Cardiac muscle cell (in vitro differentiated cells and primary cell): ENCODE measurements around the gene CGNL1. TPM values are rescaled to one million over a fixed set of nuclear protein-coding genes. Genes with fewer than 3 reads are reported as not detected.
A peak's percentile ranks its signal among the peaks of the same experiment; 100 is the strongest.

Experiments
- DNase-seq, 2 donors: peaks; one replicate each; pipeline versions ENCODE4 v3.0.0 to v3.0.0-alpha.2; 2010 to 2017; ENCODE audit warnings: low read depth in 1 of 2, low spot score in 1 of 2
- H3K27ac ChIP-seq: fragments of 200-600 bp; sonication (generic); 2 replicates; pipeline ENCODE4 v1.5.1; 2016
- H3K27me3 ChIP-seq: fragments of 200-600 bp; sonication (generic); 2 replicates; pipeline ENCODE4 v1.6.0; 2016; ENCODE audit warnings: control low read depth
- H3K36me3 ChIP-seq: fragments of 200-600 bp; sonication (generic); 2 replicates; pipeline ENCODE4 v1.5.1; 2016; ENCODE audit warnings: control low read depth
- H3K4me1 ChIP-seq: fragments of 200-600 bp; sonication (generic); 2 replicates; pipeline ENCODE4 v1.8.1; 2017; ENCODE audit warnings: low read depth, mild to moderate bottlenecking, mixed run types
- H3K4me3 ChIP-seq: fragments of 200-600 bp; sonication (generic); 2 replicates; pipeline ENCODE4 v1.5.1; 2016; ENCODE audit warnings: mild to moderate bottlenecking
- H3K9me3 ChIP-seq: fragments of 200-600 bp; sonication (generic); 2 replicates; pipeline ENCODE4 v1.5.1; 2017; ENCODE audit warnings: low read depth, mild to moderate bottlenecking, control low read depth
- polyA plus RNA-seq: library from polyadenylated mRNA; unstranded; fragments of >200 nt; fragmentation: Nextera tagmentation; extraction: Ambion mirVana; gene quantifications from 2 replicates; pipeline ENCODE4 v1.2.1, GENCODE V29; 2016
- total RNA-seq: library from RNA; depleted of rRNA; stranded (reverse); fragments of >200 nt; gene quantifications from 2 replicates; pipeline ENCODE4 v1.2.3, GENCODE V29; 2016
- TF ChIP-seq, protein P1 (sequence below): IDR thresholded peaks from 2 replicates; pipeline ENCODE4 v1.5.1; 2012; ENCODE audit warnings: low read depth, mild to moderate bottlenecking, low read length

CGNL1 gene
- total and polyA plus RNA-seq, 2 experiments from 2014 or later = 62.9 to 134 TPM

DNA sequence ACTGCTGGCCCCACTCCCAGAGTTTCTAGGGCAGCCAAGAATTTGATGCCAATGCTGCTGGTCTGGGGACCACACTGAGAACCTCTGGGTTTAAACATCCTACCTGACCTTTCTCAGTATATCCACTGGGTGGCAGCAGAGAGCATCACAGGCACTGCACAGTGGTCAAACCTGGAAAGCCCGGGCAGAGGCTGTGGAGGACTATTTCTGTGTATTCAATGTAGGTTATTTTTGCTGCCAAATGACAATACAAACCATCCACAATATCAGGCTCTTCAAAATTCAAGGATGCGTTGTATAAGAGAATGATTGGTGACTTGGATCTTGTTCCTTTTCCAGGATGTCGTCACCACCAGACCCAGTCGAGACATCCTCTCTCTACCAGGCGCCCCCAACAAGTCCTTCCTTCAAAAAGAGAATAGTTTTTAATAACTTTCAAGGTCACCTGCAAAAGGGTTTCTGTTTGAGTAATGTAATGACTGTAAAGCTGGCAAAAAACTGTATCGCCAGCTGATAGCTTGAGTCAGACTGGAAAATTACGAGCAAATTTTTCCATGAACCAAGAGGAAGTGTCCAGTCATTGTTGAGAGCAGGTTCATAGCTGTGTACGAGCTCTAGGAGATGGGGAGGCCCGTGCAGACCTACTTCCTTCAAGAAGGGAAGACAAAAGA is 184.9 kb downstream of the CGNL1 start:
- H3K27ac ChIP-seq = peak overlapping the region; percentile 6
- no peaks in the 10 kb centered on the region for H3K9me3 ChIP-seq
- peak; percentile 82 to 86 for DNase-seq
- H3K36me3 ChIP-seq = no peaks in the 10 kb centered on the region
- H3K4me1 ChIP-seq = peaks cover 19% of the 10 kb centered on the region
- no peaks in the 10 kb centered on the region for H3K27me3 ChIP-seq
- TF ChIP-seq, protein P1, sequence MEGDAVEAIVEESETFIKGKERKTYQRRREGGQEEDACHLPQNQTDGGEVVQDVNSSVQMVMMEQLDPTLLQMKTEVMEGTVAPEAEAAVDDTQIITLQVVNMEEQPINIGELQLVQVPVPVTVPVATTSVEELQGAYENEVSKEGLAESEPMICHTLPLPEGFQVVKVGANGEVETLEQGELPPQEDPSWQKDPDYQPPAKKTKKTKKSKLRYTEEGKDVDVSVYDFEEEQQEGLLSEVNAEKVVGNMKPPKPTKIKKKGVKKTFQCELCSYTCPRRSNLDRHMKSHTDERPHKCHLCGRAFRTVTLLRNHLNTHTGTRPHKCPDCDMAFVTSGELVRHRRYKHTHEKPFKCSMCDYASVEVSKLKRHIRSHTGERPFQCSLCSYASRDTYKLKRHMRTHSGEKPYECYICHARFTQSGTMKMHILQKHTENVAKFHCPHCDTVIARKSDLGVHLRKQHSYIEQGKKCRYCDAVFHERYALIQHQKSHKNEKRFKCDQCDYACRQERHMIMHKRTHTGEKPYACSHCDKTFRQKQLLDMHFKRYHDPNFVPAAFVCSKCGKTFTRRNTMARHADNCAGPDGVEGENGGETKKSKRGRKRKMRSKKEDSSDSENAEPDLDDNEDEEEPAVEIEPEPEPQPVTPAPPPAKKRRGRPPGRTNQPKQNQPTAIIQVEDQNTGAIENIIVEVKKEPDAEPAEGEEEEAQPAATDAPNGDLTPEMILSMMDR = peak; percentile 89
- H3K4me3 ChIP-seq = no peak overlapping the region

DNA sequence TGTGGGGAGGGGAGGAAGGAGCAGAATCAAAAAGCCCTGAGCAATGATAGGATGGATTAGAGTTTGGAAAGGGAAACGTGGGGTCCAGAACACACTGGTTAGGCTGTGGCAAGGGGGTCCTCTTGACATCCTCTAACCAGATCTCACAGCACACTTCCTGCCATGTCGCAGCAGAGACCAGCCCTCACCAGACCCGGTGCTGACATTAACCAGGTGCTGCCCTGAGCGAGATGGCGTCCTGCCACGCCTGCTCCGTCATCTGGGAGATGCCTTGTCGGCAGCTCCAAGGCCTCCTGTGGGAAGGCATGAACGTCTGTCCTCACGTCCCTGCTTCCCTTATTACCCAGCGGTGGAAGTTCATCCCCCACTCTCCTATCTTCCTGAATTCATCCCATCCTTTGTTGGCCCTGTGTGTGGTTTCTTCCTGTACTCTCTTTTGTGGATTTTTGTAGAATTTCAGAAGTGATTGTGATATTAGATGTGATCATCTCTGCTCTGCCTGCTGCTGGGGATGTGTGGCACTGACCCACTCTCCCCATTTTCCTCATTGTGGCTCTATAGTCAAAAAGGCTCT is 186.0 kb downstream of the CGNL1 start:
- H3K4me1 ChIP-seq = peaks cover 19% of the 10 kb centered on the region
- no peak overlapping the region for H3K4me3 ChIP-seq
- peak in 1 of 2 donors; percentile 40 for DNase-seq
- H3K27me3 ChIP-seq = no peaks in the 10 kb centered on the region
- no peaks in the 10 kb centered on the region for H3K9me3 ChIP-seq
- H3K36me3 ChIP-seq = no peaks in the 10 kb centered on the region
- TF ChIP-seq, protein P1 = no peak
- peak overlapping the region; percentile 31 for H3K27ac ChIP-seq

- H3K36me3 ChIP-seq = no peaks in the 10 kb centered on the region
- TF ChIP-seq, protein P1 = no peak
- no peak overlapping the region for H3K27ac ChIP-seq
- H3K4me3 ChIP-seq = no peak overlapping the region
- peaks cover 19% of the 10 kb centered on the region for H3K4me1 ChIP-seq
- DNase-seq = no peak
- no peaks in the 10 kb centered on the region for H3K9me3 ChIP-seq
- H3K27me3 ChIP-seq = no peaks in the 10 kb centered on the region
Measured at GRCh38 chr15:57563416-57563815, 187.1 kb downstream of the CGNL1 start.

DNA sequence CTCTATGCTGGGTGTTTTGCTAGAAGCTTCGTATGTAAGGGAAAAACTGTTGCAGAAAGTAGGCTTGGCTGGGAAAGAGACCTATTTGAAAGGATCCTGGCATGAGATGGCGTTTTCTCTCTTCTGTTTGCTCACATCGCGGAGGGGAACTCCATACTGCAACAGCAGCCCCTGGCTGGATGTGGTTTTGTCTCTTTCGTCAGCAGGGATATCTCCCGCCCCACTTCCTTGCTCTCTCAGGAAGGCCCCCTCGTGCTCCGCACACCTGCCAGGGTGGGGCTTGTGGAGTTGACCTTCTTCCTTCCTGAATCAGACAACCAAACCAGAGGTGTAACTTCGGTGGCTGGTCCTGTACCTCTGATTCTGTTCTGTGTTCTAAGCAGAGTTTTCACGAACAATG is 189.0 kb downstream of the CGNL1 start:
- no peaks in the 10 kb centered on the region for H3K9me3 ChIP-seq
- no peaks in the 10 kb centered on the region for H3K36me3 ChIP-seq
- DNase-seq = no peak
- H3K27ac ChIP-seq = peak overlapping the region; percentile 12
- H3K27me3 ChIP-seq = no peaks in the 10 kb centered on the region
- H3K4me1 ChIP-seq = peaks cover 19% of the 10 kb centered on the region
- no peak overlapping the region for H3K4me3 ChIP-seq
- TF ChIP-seq, protein P1 = no peak

DNA sequence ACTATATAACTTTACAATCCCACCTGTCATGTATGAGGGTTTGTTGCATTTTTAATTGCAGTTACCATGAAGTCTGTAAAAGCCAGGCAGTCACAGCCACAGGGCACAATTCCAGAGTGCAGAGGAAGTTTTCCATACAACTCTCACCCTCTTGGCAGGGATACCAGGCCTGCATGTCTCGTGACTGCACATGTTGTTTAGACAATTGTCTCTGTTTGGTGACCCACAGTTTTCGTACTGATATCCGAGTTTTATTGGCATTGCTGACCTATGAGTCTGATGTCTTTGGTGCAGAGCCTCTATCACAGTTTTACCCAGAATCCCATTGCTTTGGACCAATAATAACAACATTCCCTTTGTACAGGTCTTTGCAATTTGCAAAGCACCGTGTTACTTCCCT is 190.5 kb downstream of the CGNL1 start:
- H3K36me3 ChIP-seq = no peaks in the 10 kb centered on the region

More for the DNA sequence above, 190.5 kb downstream of the CGNL1 start:
- peaks cover 13% of the 10 kb centered on the region for H3K4me1 ChIP-seq
- TF ChIP-seq, protein P1 = no peak
- DNase-seq = no peak
- H3K9me3 ChIP-seq = no peaks in the 10 kb centered on the region
- no peaks in the 10 kb centered on the region for H3K27me3 ChIP-seq
- no peak overlapping the region for H3K4me3 ChIP-seq
- H3K27ac ChIP-seq = no peak overlapping the region
